IPS-15b (cell line): ENCODE data around the gene EFNA2.

Experiments
- H3K27me3 ChIP-seq: one replicate; pipeline ENCODE4 v1.6.1; 2013; ENCODE audit warnings: low read length; ENCODE audit not compliant: control insufficient read depth, insufficient read depth
- H3K36me3 ChIP-seq: one replicate; pipeline ENCODE4 v1.6.1; 2013; ENCODE audit warnings: low read length; ENCODE audit not compliant: control insufficient read depth, insufficient read depth
- H3K4me1 ChIP-seq: one replicate; pipeline ENCODE4 v1.6.1; 2013; ENCODE audit warnings: mild to moderate bottlenecking, low read length; ENCODE audit not compliant: control insufficient read depth, insufficient read depth
- H3K4me3 ChIP-seq: one replicate; pipeline ENCODE4 v1.5.1; 2013; ENCODE audit warnings: low read depth, low read length
- H3K9ac ChIP-seq: one replicate; pipeline ENCODE4 v1.6.1; 2013; ENCODE audit warnings: low read depth, mild to moderate bottlenecking, low read length
- H3K9me3 ChIP-seq: one replicate; pipeline ENCODE4 v1.6.1; 2013; ENCODE audit warnings: mild to moderate bottlenecking, low read length; ENCODE audit not compliant: control insufficient read depth, insufficient read depth

Gene EFNA2

DNA sequence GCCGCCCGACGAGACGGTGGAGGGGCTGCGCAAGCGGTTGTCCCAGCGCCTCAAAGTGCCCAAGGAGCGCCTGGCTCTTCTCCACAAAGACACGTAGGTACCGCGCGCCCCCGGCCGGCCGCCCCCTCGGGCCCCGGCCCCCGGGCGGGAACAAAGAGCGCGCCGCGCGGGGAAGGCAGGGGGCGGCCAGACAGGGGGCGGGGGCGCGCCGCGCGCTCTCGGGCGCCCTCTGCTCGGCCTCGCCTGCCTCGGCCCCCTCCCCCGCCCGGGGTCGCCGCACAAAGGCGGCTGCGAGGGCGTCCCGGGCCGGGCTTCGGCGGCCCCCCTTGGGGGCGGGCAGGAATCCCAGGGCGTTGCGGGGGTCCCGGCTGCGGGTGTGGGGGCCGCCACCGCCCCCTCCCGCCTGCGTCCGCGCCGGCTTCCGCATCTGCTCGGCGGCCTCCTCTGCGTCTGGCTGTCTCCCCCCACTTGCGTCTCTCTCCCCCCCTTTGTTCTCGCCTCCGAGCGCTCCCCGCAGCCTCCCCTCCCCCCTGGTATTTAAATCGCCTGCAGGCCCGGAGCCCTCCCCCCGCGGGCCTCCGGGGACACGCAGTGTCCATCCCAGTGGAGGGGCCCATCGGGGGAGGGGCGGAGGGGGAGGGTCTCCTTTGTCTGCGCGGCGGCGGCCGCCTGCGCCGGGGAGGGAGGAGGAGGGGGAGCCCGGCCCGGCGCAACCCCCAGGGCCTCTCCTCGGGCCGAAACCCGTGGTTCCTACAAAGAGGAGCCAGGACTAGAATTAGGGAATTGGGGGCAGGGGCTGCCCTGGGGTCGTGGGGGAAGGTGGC lies 35.0 kb upstream of the EFNA2 start:
- H3K36me3 ChIP-seq: peaks cover 29% of the 10 kb centered on the region
- no peaks in the 10 kb centered on the region for H3K27me3 ChIP-seq
- peak overlapping the region; percentile 79 for H3K4me3 ChIP-seq
- no peaks in the 10 kb centered on the region for H3K4me1 ChIP-seq
- H3K9ac ChIP-seq: peak overlapping the region; percentile 73
- H3K9me3 ChIP-seq: no peaks in the 10 kb centered on the region

DNA sequence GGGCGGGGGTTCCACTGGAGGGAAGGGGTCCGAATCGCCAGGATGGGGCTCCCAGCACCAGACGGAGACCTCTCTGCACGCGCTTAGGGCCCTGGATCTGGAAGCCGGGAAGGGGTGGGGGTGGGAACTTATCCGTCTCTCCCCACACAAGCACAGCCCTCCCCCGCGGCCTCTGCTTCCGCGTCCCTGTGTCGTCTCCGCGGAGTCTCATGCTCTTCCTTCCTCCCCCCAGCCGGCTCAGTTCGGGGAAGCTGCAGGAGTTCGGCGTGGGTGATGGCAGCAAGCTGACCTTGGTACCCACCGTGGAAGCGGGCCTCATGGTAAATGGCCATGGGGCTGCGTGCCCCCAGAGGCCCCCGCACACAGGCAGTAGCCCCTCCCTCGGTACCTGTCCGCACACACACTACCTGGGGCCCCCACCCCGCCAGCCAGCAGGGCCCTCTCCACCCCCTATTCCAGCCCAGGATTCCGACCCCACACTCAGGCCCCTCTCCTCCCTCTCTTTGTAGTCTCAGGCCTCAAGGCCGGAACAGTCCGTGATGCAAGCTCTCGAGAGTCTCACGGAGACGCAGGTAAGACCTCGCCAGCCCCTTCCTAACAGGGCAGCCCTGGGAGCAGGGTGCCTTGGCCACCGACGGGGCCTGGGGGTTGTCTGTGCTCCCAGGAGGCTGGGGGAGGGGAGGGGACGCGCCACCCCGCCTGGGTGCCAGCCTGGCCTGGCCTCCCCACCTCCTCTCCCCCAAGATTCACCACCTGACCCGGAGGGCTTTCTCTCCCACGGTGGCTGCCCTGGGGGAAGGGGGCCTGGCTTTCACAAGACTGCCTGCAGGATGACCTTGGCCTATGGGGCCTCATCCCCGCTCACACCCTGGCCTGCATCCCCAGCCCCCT lies 34.1 kb upstream of the EFNA2 start:
- Histone ChIP-seq H3K27me3 (no peaks in the 10 kb centered on the region), H3K9me3 (no peaks in the 10 kb centered on the region), H3K4me1 (no peaks in the 10 kb centered on the region), H3K36me3 (peaks cover 34% of the 10 kb centered on the region), H3K4me3 (peak overlapping the region; percentile 79), H3K9ac (peak overlapping the region; percentile 73)

DNA sequence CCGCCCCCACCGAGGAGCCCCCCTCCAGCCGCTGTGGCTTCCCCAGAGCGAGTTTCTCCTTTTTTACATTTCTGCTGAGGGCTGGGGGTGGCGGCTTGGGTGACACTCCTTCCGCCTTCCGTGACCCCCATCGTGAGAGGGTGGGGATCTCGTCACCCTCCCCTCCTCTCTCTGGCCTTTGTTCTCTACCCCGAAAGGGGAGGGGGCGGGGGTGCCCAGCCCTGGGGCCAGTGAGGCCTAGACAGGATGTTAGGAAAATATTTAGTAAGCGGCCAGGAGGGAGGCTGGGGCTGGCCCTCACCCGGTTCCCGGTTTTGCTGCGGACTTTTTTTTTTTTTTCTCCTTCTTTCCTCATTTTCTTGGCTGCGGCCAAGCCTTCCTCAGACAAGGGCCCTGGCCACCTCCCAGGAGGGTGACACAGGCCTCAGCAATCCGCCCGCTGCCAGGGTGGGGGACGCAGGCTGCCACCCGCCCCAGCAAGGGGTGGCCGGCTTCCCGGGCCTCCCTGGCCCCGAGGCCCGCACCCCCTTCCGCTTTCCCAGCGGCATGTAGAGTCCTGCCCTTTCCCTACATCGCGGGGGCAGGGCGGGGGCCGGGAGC lies 33.4 kb upstream of the EFNA2 start:
- Histone ChIP-seq H3K4me1 (peaks cover 2% of the 10 kb centered on the region), H3K36me3 (peaks cover 40% of the 10 kb centered on the region), H3K4me3 (peak overlapping the region; percentile 79)

DNA sequence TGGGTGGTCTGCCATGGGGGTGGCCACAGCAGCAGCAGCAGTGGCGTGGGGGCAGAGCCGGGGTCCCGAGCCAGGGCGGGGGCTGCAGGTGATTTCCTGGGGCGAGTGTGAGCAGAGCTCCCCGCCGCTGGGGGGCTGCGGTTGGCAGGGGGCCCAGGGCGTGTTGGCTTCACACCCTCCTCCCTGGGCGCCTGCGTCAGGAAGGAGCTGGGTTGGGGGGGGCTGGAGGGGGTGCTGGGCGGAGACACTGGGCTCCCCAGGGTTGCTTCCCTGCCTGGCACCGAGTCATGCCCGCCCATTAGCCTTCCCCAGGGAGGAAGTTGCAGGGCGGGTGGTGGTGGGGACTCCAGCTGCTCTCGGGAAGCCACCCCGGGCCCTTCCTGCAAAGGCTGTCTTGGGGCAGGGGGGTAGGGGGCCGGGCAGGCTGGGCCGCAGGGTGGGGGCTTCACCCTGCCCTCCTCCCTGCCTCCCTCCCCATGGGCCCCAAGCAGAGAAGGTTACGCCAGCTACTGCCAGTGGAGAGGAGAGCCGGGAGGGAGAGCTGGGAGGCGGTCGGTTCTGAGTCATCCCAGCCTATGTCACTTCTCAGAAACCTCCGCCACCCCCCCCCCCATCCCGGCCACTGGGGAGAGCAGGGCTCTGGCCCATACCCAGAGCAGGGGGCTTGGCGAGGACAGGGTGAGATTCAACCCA lies 32.7 kb upstream of the EFNA2 start:
- Histone ChIP-seq H3K4me1 (peaks cover 2% of the 10 kb centered on the region), H3K9me3 (no peaks in the 10 kb centered on the region), H3K36me3 (peaks cover 45% of the 10 kb centered on the region), H3K4me3 (no peak overlapping the region), H3K27me3 (no peaks in the 10 kb centered on the region), H3K9ac (no peak overlapping the region)

More for the DNA sequence above, 33.4 kb upstream of the EFNA2 start:
- H3K9me3 ChIP-seq: no peaks in the 10 kb centered on the region
- H3K9ac ChIP-seq: no peak overlapping the region
- no peaks in the 10 kb centered on the region for H3K27me3 ChIP-seq

DNA sequence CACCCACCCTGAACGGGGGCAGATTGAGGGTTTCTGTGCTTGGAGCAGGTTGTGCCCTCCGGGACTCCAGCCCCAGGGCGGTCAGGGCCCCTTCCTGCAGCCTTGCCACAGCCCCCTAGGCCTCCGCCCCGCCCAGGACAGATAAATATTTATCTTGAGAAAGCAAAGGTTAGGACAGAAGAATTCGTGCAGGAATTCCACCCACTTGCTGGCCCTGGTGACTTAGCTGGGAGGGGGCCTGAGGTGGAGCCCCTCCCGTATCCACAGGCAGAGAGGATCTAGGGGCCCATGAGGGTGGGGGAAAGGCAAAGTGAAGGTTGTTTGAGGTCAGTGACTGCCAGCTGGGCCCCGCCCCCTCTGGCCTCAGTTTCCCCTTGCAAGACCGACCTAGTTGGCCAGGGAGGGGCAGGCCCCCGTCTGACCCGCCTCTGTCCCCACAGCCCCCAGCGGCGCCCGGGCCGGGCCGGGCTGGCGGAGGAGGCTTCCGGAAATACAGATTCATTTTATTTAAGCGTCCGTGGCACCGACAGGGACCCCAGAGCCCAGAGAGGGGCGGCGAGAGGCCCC lies 32.1 kb upstream of the EFNA2 start:
- peaks cover 4% of the 10 kb centered on the region for H3K4me1 ChIP-seq
- H3K9me3 ChIP-seq: no peaks in the 10 kb centered on the region
- no peak overlapping the region for H3K9ac ChIP-seq
- H3K27me3 ChIP-seq: no peaks in the 10 kb centered on the region
- peaks cover 50% of the 10 kb centered on the region for H3K36me3 ChIP-seq
- H3K4me3 ChIP-seq: no peak overlapping the region

DNA sequence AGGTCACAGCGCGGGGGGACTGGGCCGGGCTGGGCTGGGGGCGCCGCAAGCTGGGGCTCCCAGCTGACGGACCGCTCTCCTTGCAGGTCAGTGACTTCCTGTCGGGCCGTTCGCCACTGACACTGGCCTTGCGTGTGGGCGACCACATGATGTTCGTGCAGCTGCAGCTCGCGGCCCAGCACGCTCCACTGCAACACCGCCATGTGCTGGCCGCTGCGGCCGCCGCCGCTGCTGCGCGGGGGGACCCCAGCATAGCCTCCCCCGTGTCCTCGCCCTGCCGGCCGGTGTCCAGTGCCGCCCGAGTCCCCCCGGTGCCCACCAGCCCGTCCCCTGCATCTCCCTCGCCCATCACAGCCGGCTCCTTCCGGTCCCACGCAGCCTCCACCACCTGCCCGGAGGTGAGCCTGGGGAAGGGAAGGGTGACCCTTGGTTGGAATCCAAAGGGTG lies 31.6 kb upstream of the EFNA2 start:
- Histone ChIP-seq H3K9me3 (no peaks in the 10 kb centered on the region), H3K4me3 (no peak overlapping the region), H3K27me3 (no peaks in the 10 kb centered on the region), H3K4me1 (peaks cover 4% of the 10 kb centered on the region), H3K36me3 (peaks cover 50% of the 10 kb centered on the region), H3K9ac (peak overlapping the region; percentile 24)

DNA sequence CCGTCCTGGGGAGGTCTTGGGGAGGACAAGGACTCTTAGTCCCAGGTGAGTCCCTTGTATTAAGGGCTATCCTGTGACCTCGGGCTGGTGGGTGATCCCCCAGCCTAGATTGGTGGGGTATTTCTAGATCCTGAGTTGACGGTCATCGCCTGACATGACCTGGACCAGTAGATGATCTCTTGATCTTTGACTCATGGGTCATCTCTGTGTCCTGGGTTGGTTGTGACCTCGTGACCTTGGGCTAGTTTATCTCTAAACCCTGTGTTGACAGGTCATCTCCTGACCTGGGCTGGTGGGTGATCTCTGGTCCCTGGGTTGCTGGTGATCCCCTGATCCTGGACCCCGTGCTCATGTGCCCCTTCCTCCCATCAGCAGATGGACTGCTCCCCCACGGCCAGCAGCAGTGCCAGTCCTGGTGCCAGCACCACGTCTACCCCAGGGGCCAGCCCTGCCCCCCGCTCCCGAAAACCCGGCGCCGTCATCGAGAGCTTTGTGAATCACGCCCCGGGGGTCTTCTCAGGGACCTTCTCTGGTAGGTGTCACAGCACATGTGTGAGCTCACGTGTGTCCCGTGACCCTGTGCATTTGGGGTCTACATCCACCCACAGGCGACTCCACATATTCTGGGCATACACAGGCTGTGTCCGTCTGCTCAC lies 31.0 kb upstream of the EFNA2 start:
- Histone ChIP-seq H3K9me3 (no peaks in the 10 kb centered on the region), H3K27me3 (no peaks in the 10 kb centered on the region), H3K4me1 (peaks cover 5% of the 10 kb centered on the region), H3K4me3 (no peak overlapping the region), H3K36me3 (peaks cover 50% of the 10 kb centered on the region), H3K9ac (peak overlapping the region; percentile 24)

DNA sequence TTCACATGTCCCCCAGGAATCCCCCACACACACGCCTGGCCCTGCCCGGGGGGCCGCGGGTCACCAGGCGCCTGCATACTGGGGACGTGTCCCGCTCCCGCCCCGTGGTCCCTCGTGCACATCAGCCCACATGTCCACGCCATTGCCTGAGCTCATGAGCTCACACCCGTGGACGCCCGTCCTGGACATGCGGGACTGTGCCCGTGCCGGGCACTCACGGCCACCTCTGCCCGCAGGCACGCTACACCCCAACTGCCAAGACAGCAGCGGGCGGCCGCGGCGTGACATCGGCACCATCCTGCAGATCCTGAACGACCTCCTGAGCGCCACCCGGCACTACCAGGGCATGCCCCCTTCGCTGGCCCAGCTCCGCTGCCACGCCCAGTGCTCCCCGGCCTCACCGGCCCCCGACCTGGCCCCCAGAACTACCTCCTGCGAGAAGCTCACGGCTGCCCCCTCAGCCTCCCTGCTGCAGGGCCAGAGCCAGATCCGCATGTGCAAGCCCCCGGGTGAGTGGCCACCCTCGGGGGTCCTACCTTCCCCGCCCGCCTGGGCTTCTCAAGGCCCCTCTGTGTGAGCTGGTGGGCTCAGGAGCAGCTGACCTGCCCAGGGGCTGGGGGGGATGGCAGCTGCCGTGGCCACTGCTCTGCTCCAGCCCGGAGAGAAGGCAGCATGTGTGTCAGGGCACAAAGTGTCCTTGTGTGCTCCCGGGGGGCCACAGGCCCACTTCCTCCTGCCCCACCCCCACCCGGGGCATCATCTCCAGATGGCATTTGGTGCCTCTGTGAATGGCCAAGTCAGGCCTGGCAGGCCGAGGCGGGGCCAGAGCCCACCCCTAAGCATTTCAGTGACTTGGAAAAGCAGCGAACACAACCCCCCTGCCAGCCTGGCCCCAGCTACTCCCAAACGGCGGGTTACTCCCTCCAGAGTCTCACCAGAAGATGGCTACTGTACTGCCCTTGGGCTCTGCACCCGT lies 30.2 kb upstream of the EFNA2 start:
- Histone ChIP-seq H3K36me3 (peaks cover 50% of the 10 kb centered on the region), H3K4me3 (no peak overlapping the region), H3K27me3 (no peaks in the 10 kb centered on the region), H3K9me3 (no peaks in the 10 kb centered on the region), H3K9ac (no peak overlapping the region), H3K4me1 (peaks cover 8% of the 10 kb centered on the region)

DNA sequence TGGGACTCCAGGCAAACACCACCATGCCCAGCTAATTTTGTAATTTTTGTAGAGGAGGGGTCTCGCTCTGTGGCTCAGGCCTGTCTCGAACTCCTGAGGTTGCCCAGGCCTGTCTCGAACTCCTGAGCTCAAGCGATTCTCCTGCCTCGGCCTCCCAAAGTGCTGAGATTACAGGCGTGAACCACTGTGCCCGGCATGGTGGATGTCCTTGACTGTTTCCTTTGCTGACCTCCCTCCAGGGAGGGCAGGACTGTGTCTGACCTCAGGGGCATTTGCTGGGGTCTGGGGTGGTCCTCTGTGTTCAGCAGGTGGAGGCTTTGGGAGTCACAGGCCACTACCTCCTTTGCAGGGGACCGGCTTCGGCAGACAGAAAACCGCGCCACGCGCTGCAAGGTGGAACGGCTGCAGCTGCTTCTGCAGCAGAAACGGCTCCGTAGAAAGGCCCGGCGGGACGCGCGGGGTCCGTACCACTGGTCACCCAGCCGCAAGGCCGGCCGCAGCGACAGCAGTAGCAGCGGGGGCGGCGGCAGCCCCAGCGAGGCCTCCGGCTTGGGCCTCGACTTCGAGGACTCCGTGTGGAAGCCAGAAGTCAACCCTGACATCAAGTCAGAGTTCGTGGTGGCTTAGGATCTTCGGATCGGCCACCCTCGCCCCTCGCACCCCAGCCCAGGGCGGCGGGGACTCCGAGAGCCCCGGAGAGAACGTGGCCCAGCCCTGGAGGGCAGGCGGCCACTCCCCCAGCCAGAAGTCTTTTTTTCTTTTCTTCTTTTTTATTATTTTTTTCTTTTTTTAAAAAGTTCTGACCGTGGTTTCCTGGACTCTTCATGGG lies 28.8 kb upstream of the EFNA2 start:
- peaks cover 45% of the 10 kb centered on the region for H3K36me3 ChIP-seq
- no peaks in the 10 kb centered on the region for H3K9me3 ChIP-seq
- peaks cover 8% of the 10 kb centered on the region for H3K4me1 ChIP-seq
- H3K9ac ChIP-seq: no peak overlapping the region
- H3K4me3 ChIP-seq: no peak overlapping the region
- no peaks in the 10 kb centered on the region for H3K27me3 ChIP-seq
